Muscle of leg (tissue), 11 donors: ENCODE results near the gene DKK1. TPM values are rescaled to one million over a fixed set of nuclear protein-coding genes. Genes with fewer than 3 reads are reported as not detected.

Experiments
- DNase-seq: peaks from one replicate; pipeline ENCODE4 v3.0.0; 2013
- H3K27ac ChIP-seq: one replicate; pipeline ENCODE4 v1.5.1; 2013; ENCODE audit warnings: mild to moderate bottlenecking, low read length, control low read depth
- H3K27me3 ChIP-seq: one replicate; pipeline ENCODE4 v1.6.1; 2013; ENCODE audit warnings: low read length; ENCODE audit not compliant: control insufficient read depth, insufficient read depth
- H3K36me3 ChIP-seq: one replicate; pipeline ENCODE4 v1.6.1; 2013; ENCODE audit warnings: low read length; ENCODE audit not compliant: control insufficient read depth, insufficient read depth
- H3K4me1 ChIP-seq: one replicate; pipeline ENCODE4 v1.6.1; 2013; ENCODE audit warnings: low read length; ENCODE audit not compliant: control insufficient read depth, insufficient read depth
- H3K4me3 ChIP-seq: one replicate; pipeline ENCODE4 v1.5.1; 2013; ENCODE audit warnings: low read length, control low read depth
- H3K9me3 ChIP-seq: replicated peaks from 2 replicates; pipeline ENCODE4 v1.6.1; 2013; ENCODE audit warnings: low read depth, low read length; ENCODE audit not compliant: control insufficient read depth
- WGBS: methylation state at CpG from one replicate; pipeline ENCODE4 v1.1.5; 2013; ENCODE audit warnings: missing lambda C conversion rate; ENCODE audit not compliant: insufficient coverage; 5-methylcytosine and 5-hydroxymethylcytosine counted together
- polyA plus RNA-seq, 8 donors: library from polyadenylated mRNA; unstranded; fragments of 120-200 nt; gene quantifications; one replicate each; pipeline versions ENCODE4 v1.2.1 to v1.2.3, GENCODE V29; 2013; ENCODE audit warnings: inconsistent platforms in 1 of 8, low replicate concordance in 1 of 8; ENCODE audit not compliant: insufficient read length in 8 of 8, insufficient read depth in 1 of 8
- total RNA-seq: library from RNA; stranded (reverse); fragments of 120-200 nt; gene quantifications from one replicate; pipeline ENCODE4 v1.2.4, GENCODE V29; 2013

DKK1 gene
- total and polyA plus RNA-seq, 9 donors: 0.28 to 6.3 (median 0.67) TPM

GRCh38 chr10:52316001-52316400 lies 1.9 kb downstream of the DKK1 start:
- H3K9me3 ChIP-seq: no peaks in the 10 kb centered on the region
- H3K4me1 ChIP-seq: peaks cover 19% of the 10 kb centered on the region
- H3K27me3 ChIP-seq: peaks cover 27% of the 10 kb centered on the region
- DNase-seq: no peak
- H3K4me3 ChIP-seq: no peak overlapping the region
- no CpG with 5 or more reads among the region's 1 CpG for WGBS
- H3K27ac ChIP-seq: no peak overlapping the region
- no peaks in the 10 kb centered on the region for H3K36me3 ChIP-seq

DNA sequence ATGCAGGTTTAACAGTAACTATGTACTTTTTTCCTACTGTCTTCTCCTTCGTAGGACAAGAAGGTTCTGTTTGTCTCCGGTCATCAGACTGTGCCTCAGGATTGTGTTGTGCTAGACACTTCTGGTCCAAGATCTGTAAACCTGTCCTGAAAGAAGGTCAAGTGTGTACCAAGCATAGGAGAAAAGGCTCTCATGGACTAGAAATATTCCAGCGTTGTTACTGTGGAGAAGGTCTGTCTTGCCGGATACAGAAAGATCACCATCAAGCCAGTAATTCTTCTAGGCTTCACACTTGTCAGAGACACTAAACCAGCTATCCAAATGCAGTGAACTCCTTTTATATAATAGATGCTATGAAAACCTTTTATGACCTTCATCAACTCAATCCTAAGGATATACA lies 2.4 kb downstream of the DKK1 start:
- H3K27me3 ChIP-seq: peaks cover 27% of the 10 kb centered on the region
- H3K27ac ChIP-seq: no peak overlapping the region
- 100% methylated on average over 1 of the region's 4 CpGs for WGBS
- no peaks in the 10 kb centered on the region for H3K36me3 ChIP-seq
- peaks cover 19% of the 10 kb centered on the region for H3K4me1 ChIP-seq
- DNase-seq: no peak
- H3K9me3 ChIP-seq: no peaks in the 10 kb centered on the region
- no peak overlapping the region for H3K4me3 ChIP-seq

DNA sequence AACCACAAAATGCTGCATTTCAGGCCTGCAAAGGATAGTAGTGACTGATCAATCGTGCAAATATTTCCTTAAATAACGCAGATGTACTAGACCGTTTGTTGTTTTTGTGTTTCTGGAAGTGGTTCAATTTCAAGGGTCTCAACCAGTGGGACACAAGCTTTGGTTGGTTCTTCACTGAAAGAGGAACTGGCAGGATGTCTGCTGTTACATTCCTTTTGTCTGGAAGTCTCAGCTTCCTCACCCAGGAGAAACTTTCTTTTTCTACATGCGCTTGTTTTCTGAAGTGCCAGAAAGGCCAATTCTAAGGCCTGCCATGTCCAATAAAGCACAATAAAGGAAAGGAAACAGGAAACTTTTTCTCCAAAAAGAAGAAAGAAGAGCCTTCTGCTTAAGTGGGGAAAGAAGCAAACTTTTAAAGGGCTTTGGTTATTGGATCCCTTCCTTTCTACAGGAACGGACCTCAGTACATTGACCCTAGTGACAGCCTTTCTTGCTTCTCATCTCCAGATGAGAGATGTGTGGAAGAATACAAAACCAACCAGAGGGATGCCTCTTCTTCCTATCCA lies 4.1 kb downstream of the DKK1 start:
- no peak overlapping the region for H3K4me3 ChIP-seq
- peaks cover 22% of the 10 kb centered on the region for H3K27me3 ChIP-seq
- no peaks in the 10 kb centered on the region for H3K36me3 ChIP-seq
- H3K4me1 ChIP-seq: peaks cover 16% of the 10 kb centered on the region
- no CpG with 5 or more reads among the region's 5 CpGs for WGBS
- H3K27ac ChIP-seq: no peak overlapping the region
- no peaks in the 10 kb centered on the region for H3K9me3 ChIP-seq
- no peak for DNase-seq

DNA sequence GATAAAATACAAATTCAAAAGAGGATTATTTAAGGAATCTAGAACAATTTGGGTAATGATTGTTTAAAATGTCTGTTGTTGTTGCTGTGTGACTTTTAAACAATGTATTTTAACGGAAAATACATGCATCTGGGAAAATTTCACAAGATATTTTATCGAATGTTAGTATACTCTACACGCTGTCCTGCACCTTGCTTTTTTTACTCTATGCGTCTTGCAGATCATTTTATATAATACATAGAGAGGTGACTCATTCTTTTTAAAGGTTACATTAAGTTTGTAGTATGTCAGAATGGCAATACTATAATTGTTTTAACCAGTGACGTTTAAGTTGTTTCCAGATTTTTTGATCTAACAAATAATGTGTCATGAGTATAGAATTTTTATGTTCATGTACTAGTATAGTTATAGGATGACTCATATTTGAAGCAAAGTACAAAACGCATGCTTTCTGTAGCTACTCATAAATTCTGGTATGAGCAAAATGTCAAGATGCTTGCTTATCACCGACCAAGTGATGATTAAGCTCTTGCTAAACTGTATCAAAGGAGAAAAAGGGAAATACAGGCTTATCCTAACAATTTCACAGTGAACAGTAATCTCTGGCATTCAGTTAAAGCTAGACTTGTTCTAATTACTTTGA lies 4.9 kb downstream of the DKK1 start:
- no CpG with 5 or more reads among the region's 7 CpGs for WGBS
- peaks cover 14% of the 10 kb centered on the region for H3K27me3 ChIP-seq
- H3K9me3 ChIP-seq: no peaks in the 10 kb centered on the region
- DNase-seq: no peak
- no peak overlapping the region for H3K4me3 ChIP-seq
- H3K27ac ChIP-seq: no peak overlapping the region
- H3K4me1 ChIP-seq: peaks cover 9% of the 10 kb centered on the region
- no peaks in the 10 kb centered on the region for H3K36me3 ChIP-seq

GRCh38 chr10:52319926-52320325 lies 5.8 kb downstream of the DKK1 start:
- Histone ChIP-seq H3K9me3 (no peaks in the 10 kb centered on the region), H3K4me1 (no peaks in the 10 kb centered on the region), H3K4me3 (no peak overlapping the region), H3K27me3 (peaks cover 4% of the 10 kb centered on the region), H3K27ac (no peak overlapping the region), H3K36me3 (no peaks in the 10 kb centered on the region)
- WGBS: no CpG with 5 or more reads among the region's 2 CpGs
- DNase-seq: no peak

- H3K36me3 ChIP-seq: no peaks in the 10 kb centered on the region
- no peak for DNase-seq
- H3K9me3 ChIP-seq: no peaks in the 10 kb centered on the region
- H3K4me1 ChIP-seq: no peaks in the 10 kb centered on the region
- H3K27me3 ChIP-seq: no peaks in the 10 kb centered on the region
- 86% methylated on average over 1 of the region's 1 CpG for WGBS
- no peak overlapping the region for H3K27ac ChIP-seq
- no peak overlapping the region for H3K4me3 ChIP-seq
Observed at GRCh38 chr10:52322323-52322722, 8.2 kb downstream of the DKK1 start.

- H3K36me3 ChIP-seq: no peaks in the 10 kb centered on the region
- H3K9me3 ChIP-seq: no peaks in the 10 kb centered on the region
- H3K27ac ChIP-seq: no peak overlapping the region
- H3K27me3 ChIP-seq: no peaks in the 10 kb centered on the region
- DNase-seq: no peak
- no peak overlapping the region for H3K4me3 ChIP-seq
- no CpG with 5 or more reads among the region's 1 CpG for WGBS
- no peaks in the 10 kb centered on the region for H3K4me1 ChIP-seq
Observed at GRCh38 chr10:52322936-52323335, 8.9 kb downstream of the DKK1 start.

GRCh38 chr10:52326382-52326781 lies 12.3 kb downstream of the DKK1 start:
- 90% methylated on average over 1 of the region's 2 CpGs for WGBS
- Histone ChIP-seq H3K4me3 (no peak overlapping the region), H3K4me1 (no peaks in the 10 kb centered on the region), H3K36me3 (no peaks in the 10 kb centered on the region), H3K27ac (no peak overlapping the region), H3K27me3 (no peaks in the 10 kb centered on the region), H3K9me3 (no peaks in the 10 kb centered on the region)
- DNase-seq: no peak

DNA sequence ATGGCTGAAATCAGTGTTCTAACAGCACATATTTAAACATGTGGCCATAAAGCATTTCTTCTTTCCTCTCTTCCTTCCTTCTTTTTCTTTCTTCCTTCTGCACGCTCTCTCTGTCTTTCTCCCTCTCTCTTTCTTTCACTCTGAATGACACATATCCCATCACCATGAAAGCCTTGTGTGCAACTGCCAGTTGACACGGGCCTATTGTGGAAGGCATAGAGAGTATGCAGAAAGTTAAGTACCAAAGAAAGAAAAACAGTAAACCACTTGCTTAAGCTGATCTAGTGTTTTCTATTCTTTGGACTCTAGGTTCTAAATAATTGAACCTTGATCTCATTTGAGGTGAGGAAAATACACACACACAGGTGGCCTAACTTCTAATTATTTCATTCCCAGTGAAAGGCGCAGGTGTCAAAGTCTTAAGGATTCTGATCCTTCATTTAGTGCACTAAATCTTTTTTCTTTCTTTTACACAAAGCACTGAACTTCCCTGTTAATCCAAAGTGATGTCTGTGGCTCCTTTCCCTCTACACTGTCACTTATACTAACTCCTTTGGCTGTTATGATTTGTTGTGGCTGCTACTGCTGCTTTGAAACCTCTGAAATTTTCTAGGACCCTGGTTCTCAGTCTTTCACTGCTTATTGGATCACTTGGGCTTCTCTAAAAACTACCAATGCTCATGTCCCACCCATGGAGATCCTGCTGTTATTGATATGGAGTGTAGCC lies 17.7 kb downstream of the DKK1 start:
- Histone ChIP-seq H3K9me3 (no peaks in the 10 kb centered on the region), H3K27me3 (no peaks in the 10 kb centered on the region), H3K4me1 (no peaks in the 10 kb centered on the region), H3K4me3 (no peak overlapping the region), H3K36me3 (no peaks in the 10 kb centered on the region), H3K27ac (no peak overlapping the region)
- no CpG with 5 or more reads among the region's 3 CpGs for WGBS
- DNase-seq: no peak

GRCh38 chr10:52332815-52333214 lies 18.7 kb downstream of the DKK1 start:
- Histone ChIP-seq H3K9me3 (no peaks in the 10 kb centered on the region), H3K4me1 (no peaks in the 10 kb centered on the region), H3K36me3 (no peaks in the 10 kb centered on the region), H3K27me3 (no peaks in the 10 kb centered on the region), H3K27ac (no peak overlapping the region), H3K4me3 (no peak overlapping the region)
- no peak for DNase-seq
- 83% methylated on average over 1 of the region's 5 CpGs for WGBS
